HAP-1 (cell line): Measurements from ENCODE around the gene CDH5.

Experiments
- DNase-seq, 2 experiments: peaks; one replicate each; pipeline ENCODE4 v3.0.0-alpha.2; 2016 to 2020; ENCODE audit warnings: low spot score in 2 of 2
- H3K27me3 ChIP-seq: fragments of 250-450 bp; sonication (Bioruptor Pico); 2 replicates; pipeline ENCODE4 v1.5.1; 2020; ENCODE audit warnings: low read depth, mild to moderate bottlenecking, moderate library complexity
- H3K36me3 ChIP-seq: fragments of 250-450 bp; sonication (Bioruptor Pico); replicated peaks from 2 replicates; pipeline ENCODE4 v1.5.1; 2020; ENCODE audit warnings: mild to moderate bottlenecking
- H3K4me1 ChIP-seq: fragments of 250-450 bp; sonication (Bioruptor Pico); 2 replicates; pipeline ENCODE4 v1.5.1; 2020; ENCODE audit warnings: mild to moderate bottlenecking
- H3K4me3 ChIP-seq: fragments of 250-450 bp; sonication (Bioruptor Pico); 2 replicates; pipeline ENCODE4 v1.5.1; 2020; ENCODE audit warnings: mild to moderate bottlenecking, moderate library complexity
- H3K9me3 ChIP-seq: fragments of 250-450 bp; sonication (Bioruptor Pico); 2 replicates; pipeline ENCODE4 v1.5.1; 2020; ENCODE audit warnings: mild to moderate bottlenecking, moderate library complexity
- in situ Hi-C: fragments of 300-500 bp; cut with MboI; formaldehyde crosslinking; loops from 3 replicates; pipeline ENCODE4 v1.14.3; 2020; ENCODE audit warnings: low sequenced_read_pairs, inconsistent platforms, mixed read lengths

Gene CDH5

DNA sequence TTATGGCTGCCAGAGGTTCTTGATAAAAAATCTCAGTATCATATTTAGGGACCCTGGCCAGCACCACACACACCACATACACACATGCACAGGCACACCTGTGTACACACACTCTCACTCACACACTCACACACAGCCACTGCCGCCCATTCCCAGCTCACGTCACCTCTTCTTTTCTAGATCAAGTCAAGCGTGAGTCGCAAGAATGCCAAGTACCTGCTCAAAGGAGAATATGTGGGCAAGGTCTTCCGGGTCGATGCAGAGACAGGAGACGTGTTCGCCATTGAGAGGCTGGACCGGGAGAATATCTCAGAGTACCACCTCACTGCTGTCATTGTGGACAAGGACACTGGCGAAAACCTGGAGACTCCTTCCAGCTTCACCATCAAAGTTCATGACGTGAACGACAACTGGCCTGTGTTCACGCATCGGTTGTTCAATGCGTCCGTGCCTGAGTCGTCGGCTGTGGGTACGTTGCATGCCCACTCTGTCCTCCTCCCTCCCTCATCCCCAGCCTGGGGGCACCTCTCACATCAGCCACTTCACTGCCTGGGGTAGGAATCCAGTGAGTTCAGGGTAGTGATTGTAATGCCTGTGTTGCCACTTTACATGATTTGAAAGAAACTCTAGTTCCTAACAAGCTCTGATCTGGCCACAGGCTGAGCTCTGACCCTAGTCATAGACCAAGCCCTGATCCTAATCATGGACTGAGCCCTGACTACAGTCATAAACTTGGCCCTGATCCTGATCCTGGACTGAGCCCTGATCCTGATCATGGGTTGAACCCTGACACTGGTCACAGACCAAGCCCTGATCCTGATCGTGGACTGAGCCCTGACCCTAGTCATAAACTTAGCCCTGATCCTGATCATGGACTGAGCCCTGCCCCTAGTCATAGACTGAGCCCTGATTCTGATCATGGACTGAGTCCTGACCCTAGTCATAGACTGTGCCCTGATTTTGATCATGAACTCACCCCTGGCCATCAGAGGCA, 20.4 kb downstream of the CDH5 start:
- Histone ChIP-seq H3K4me3 (no peak overlapping the region), H3K4me1 (no peaks in the 10 kb centered on the region), H3K36me3 (no peaks in the 10 kb centered on the region), H3K27me3 (no peaks in the 10 kb centered on the region; the same call in 1 of the 2 replicates), H3K9me3 (no peaks in the 10 kb centered on the region)
- no peak for DNase-seq
- in situ Hi-C loops = no loop called here

DNA sequence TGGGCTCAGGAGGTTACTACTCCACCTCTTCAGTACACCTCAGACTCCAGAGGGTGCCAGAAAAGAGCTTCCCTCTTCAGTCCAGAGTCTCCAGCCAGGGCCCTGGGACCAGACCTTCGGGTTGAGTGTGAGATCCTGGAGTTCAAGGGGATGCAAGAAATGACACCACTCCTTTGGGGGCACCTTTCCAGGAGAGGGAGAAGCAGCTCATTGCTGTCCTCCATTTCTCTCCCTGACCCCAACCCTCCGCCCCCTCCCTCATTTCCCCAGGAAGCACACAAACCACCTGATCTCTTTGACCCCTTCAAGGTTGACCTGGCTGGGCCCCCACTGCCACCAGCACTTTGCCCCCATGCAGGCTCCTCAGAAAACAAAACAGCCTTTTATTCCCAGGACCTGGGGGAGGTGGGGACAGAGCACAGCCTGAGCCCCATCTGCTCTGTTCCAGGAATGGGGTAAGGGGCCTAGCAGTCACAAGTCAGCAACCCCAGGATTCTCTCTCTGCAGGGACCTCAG, 21.4 kb downstream of the CDH5 start:
- in situ Hi-C loops = no loop called here
- no peaks in the 10 kb centered on the region for H3K4me1 ChIP-seq
- H3K36me3 ChIP-seq = no peaks in the 10 kb centered on the region
- DNase-seq = no peak
- no peak overlapping the region for H3K4me3 ChIP-seq
- H3K27me3 ChIP-seq = no peaks in the 10 kb centered on the region; the same call in 1 of the 2 replicates
- no peaks in the 10 kb centered on the region for H3K9me3 ChIP-seq

DNA sequence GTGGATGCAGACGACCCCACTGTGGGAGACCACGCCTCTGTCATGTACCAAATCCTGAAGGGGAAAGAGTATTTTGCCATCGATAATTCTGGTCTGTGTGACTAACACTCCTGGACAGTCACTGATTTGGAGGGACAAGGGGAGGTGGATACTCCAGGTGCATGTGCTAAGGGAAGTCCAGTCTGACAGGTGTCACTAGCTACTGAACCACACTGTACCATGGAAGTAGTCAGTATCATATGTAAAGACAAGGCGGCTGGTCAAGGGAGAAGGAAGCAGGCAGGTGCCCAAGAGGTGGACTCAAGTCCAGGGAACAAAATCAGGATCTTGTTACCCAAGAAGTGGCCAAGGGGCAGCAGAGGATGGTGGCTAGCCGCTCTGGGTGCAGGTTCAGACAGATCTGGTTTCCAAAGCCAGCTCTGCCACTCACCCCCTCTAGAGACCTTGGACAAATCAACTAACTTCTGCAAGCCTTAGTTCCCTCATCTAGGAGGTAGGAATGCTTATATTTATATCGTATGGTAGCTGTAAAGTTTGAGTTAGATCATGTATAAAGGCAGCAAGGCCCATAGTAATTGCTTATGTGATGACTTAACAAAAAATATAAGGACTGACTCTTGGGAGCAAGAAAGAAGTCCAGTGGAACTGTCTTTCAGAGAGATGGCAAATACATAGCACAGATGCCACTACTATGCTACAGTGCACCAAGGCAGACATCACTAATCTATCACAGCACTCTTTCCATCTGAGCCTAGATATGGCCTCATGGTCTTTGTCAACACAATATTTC, 22.1 kb downstream of the CDH5 start:
- Histone ChIP-seq H3K27me3 (no peaks in the 10 kb centered on the region; the same call in 1 of the 2 replicates), H3K36me3 (no peaks in the 10 kb centered on the region), H3K4me1 (no peaks in the 10 kb centered on the region), H3K4me3 (no peak overlapping the region), H3K9me3 (no peaks in the 10 kb centered on the region)
- DNase-seq = no peak
- in situ Hi-C loops = no loop called here

DNA sequence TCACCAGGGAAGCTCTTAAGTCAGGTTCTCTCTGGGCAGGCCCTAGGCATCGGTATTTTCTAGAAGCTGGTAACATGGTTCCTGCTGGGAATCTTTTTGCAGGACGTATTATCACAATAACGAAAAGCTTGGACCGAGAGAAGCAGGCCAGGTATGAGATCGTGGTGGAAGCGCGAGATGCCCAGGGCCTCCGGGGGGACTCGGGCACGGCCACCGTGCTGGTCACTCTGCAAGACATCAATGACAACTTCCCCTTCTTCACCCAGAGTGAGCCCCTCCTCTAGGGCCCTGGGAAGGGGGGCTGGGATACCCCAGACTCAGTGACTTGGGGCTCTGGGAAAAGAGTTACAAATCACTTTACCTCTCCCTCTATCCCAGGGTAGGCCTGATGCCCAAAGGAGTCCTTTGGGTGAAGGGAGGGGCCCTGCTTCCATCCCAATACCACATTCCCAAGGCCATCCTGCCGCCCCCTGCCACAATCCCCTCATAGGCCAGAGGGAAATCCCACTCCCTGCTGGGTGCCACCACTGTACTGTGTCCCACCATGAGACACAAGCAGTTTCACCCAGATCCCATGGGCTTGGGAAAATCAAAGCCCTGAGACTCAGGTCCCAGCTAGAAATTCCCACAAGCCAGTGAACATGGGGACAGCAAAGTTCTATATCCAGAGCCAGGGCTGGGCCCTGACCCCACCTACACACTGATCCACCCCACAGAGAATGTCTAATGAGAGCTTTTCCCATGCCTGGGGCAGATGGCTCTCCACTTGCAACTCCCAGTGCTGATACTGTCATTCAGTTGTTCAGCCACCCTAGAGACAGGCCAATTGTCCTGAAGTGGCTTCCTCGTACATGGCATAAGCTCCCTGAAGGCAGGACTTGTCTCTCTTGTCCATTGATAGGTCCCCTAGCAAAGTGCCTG, 23.0 kb downstream of the CDH5 start:
- in situ Hi-C loops = no loop called here
- no peak overlapping the region for H3K4me3 ChIP-seq
- H3K27me3 ChIP-seq = no peaks in the 10 kb centered on the region; the same call in 1 of the 2 replicates
- no peak for DNase-seq
- no peaks in the 10 kb centered on the region for H3K4me1 ChIP-seq
- H3K9me3 ChIP-seq = no peaks in the 10 kb centered on the region
- no peaks in the 10 kb centered on the region for H3K36me3 ChIP-seq

DNA sequence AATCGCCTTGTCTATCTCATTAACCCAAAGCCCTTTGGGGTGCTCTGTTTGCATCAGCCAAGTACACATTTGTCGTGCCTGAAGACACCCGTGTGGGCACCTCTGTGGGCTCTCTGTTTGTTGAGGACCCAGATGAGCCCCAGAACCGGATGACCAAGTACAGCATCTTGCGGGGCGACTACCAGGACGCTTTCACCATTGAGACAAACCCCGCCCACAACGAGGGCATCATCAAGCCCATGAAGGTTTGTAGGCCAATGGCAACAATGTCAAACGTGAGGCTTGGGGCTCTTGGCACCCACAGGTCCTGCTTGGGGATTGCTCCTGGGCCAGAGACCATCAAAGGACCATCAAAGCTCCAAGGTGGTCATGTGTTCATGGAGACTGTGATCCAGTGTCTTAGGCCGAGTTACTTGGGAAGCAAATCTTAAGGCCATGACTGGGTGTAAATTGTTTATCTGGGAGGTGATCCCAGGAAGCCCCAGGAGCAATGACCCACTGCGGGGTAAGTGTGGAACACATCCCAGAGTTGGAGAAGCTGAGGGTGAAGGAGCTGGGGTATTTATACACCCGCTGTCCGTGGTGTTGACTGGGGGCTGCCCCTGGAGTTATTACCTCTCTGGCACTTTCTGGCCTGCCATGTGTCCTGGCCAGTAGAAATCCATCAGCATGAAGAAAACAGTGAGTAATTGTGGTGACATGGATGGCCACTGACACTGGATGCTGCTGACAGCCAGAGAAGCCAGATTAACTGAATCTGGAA, 24.0 kb downstream of the CDH5 start:
- DNase-seq = no peak
- H3K4me3 ChIP-seq = no peak overlapping the region
- in situ Hi-C loops = no loop called here
- H3K36me3 ChIP-seq = no peaks in the 10 kb centered on the region
- H3K4me1 ChIP-seq = no peaks in the 10 kb centered on the region
- H3K9me3 ChIP-seq = no peaks in the 10 kb centered on the region
- H3K27me3 ChIP-seq = no peaks in the 10 kb centered on the region; the same call in 1 of the 2 replicates

DNA sequence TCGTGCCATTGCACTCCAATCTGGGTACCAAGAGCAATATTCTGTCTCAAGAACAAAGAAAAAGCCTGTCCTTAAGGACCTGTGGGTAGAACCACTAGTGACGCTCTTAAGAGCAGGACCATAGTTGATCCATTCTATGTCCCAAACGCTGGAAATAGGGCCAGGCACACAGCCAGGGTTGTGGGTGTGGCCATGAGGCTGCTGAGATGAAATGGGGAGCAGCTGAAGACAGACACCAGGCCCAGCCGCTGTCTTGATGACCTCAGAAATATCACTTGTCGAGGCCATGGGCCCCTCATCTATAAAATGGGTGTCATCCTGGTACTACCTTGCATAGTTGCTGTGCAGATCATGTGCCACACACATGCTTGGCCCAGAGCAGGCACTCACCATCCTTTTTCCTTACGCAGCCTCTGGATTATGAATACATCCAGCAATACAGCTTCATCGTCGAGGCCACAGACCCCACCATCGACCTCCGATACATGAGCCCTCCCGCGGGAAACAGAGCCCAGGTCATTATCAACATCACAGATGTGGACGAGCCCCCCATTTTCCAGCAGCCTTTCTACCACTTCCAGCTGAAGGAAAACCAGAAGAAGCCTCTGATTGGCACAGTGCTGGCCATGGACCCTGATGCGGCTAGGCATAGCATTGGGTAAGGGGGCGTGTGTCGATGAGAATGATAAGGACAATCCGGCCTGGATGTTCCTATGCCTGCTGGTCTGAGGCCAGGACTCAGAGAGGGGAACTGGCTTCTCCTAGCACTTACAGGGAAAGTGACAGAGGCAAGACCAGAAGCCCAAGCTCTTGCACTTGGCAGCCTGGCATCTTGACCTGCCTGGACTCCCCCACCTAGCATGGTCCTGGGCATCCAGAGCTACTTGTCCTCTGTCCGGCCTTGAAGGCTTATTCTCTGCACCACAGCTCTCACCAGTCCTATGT, 25.5 kb downstream of the CDH5 start:
- no peaks in the 10 kb centered on the region for H3K9me3 ChIP-seq
- in situ Hi-C loops = no loop called here
- no peaks in the 10 kb centered on the region for H3K27me3 ChIP-seq
- DNase-seq = no peak
- no peaks in the 10 kb centered on the region for H3K36me3 ChIP-seq
- no peaks in the 10 kb centered on the region for H3K4me1 ChIP-seq
- no peak overlapping the region for H3K4me3 ChIP-seq

DNA sequence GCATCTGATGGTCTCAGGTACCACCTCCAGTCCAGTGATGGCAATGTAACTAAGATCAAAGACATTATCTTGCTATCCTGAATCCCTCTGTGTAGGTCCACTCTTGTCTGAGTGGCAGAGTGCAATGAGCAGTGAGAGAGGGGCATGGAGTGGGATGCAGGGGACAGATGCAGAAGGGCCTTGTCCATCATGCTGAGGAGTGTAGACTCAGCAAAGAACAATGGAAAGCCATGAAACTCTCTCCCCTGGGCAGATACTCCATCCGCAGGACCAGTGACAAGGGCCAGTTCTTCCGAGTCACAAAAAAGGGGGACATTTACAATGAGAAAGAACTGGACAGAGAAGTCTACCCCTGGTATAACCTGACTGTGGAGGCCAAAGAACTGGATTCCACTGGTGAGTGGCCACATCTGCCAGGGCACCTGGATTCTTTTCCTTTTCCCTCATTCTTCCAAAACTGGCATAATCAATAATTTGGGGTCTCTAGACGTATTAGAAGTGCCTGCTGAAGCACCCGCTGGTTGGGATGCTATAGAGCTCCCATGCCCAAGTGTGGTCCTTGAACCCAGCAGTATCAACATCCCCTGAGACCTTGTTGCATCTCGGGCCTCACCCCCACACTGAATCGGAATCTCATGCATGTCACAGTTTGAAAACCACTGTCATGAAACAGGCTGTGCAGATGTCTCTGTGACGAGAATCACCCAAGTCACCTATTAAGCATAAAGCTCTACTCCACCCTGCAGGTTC, 29.5 kb downstream of the CDH5 start:
- in situ Hi-C loops = no loop called here
- no peak for DNase-seq

DNA sequence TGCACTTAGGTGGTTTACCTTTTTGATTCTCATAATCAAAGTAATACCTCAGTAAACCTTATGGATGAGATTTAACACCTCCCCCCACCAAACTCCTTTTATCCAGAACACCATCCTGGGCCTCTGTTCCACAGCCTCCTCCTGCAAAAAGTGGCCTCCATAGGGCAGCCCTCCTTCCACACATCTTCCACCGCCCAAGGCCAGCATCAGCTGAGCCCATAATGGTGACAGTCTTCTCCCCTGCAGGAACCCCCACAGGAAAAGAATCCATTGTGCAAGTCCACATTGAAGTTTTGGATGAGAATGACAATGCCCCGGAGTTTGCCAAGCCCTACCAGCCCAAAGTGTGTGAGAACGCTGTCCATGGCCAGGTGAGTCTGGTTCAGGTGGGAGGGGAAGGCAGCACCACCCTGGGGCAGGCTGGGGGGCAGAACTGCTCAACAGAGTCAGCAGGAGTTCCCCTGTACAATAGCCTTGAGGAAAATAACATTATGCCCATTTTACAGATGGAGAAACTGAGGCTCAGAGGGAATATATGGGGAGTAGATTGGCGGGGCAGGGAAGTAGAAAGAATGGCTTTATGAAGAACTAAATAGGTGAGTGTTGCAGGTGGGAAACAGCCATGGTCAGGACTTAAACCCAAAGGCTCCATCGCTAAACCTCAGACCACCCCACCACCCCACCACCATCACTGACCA, 31.4 kb downstream of the CDH5 start:
- in situ Hi-C loops = no loop called here
- H3K27me3 ChIP-seq = no peaks in the 10 kb centered on the region
- H3K4me1 ChIP-seq = peaks cover 9% of the 10 kb centered on the region
- H3K36me3 ChIP-seq = no peaks in the 10 kb centered on the region
- H3K4me3 ChIP-seq = no peak overlapping the region
- DNase-seq = no peak
- no peaks in the 10 kb centered on the region for H3K9me3 ChIP-seq

More for the DNA sequence above, 29.5 kb downstream of the CDH5 start:
- Histone ChIP-seq H3K36me3 (no peaks in the 10 kb centered on the region), H3K4me3 (no peak overlapping the region), H3K27me3 (no peaks in the 10 kb centered on the region), H3K9me3 (no peaks in the 10 kb centered on the region), H3K4me1 (peaks cover 9% of the 10 kb centered on the region)

DNA sequence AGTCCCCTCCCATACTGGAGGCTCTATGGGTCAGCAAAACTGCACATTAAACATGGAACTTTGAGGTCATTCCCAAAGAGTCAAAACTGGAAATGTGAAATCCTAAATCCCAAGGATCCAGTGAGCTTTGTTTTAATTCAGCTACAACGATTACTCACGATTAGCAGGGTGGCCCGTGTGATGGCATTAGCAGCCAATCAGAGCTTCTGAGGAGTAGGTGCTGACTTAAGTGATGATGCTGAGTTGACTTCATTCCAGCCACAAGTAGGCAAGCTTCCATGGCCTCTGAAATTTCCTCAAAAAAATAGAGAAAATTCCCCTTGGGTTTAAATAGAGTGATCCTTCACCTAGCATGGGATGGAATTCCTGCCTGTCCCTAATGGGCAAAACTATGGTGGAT, 32.5 kb downstream of the CDH5 start:
- Histone ChIP-seq H3K4me3 (no peak overlapping the region), H3K9me3 (no peaks in the 10 kb centered on the region), H3K4me1 (peaks cover 9% of the 10 kb centered on the region), H3K36me3 (no peaks in the 10 kb centered on the region), H3K27me3 (no peaks in the 10 kb centered on the region)
- in situ Hi-C loops = no loop called here
- no peak for DNase-seq

DNA sequence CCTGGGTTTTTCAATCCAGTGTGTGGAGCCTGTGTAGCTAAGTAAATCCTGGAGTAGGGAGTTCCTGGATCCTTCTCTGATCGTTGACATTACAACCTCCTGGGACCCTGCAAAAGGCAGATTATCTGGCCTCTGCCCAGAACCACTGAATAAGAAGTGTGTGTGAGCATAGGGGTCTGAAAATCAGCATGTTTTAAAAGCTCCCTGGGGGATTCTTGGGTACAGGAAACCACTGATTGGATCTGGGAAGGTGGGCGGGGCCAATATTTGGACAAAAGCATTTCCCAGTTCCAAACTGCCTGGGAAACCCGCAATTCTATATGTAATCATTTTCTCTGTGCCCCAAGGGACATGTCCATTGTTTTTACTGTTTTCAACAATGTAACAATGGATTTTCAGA, 33.4 kb downstream of the CDH5 start:
- DNase-seq = peak; percentile 88 to 90
- in situ Hi-C loops = loop anchor here (10.0 to 25.0 kb wide), 2 partner anchors 337 to 465 kb away; no protein-coding TSS in a partner anchor
- H3K4me1 ChIP-seq = peaks cover 9% of the 10 kb centered on the region
- no peak overlapping the region for H3K4me3 ChIP-seq
- H3K27me3 ChIP-seq = no peaks in the 10 kb centered on the region
- H3K36me3 ChIP-seq = no peaks in the 10 kb centered on the region
- H3K9me3 ChIP-seq = no peaks in the 10 kb centered on the region
